CD14-positive monocyte (primary cell): Measurements from ENCODE around the gene CCDC154. TPM values are rescaled to one million over a fixed set of nuclear protein-coding genes. Genes with fewer than 3 reads are reported as not detected.
A peak's percentile ranks its signal among the peaks of the same experiment; 100 is the strongest.

Experiments
- DNase-seq, 3 donors: peaks; one replicate each; pipeline ENCODE4 v3.0.0-alpha.2; 2011 to 2022
- H2AFZ ChIP-seq: 2 replicates; pipeline ENCODE4 v1.6.0; 2012; ENCODE audit warnings: mild to moderate bottlenecking, low read depth, low read length, inconsistent platforms; ENCODE audit not compliant: insufficient read depth, poor library complexity, severe bottlenecking
- H3K27ac ChIP-seq, 2 donors: 1 replicate in 1 of 2; 2 replicates in 1 of 2; pipeline ENCODE4 v1.5.1; 2012 to 2013; ENCODE audit warnings: low read length in 2 of 2, control low read depth in 1 of 2, inconsistent platforms in 1 of 2, low read depth in 1 of 2, mild to moderate bottlenecking in 1 of 2
- H3K27me3 ChIP-seq, 2 donors: one replicate each; pipeline versions ENCODE4 v1.6.0 to v1.6.1; 2011 to 2013; ENCODE audit warnings: low read length in 2 of 2; ENCODE audit not compliant: control insufficient read depth in 2 of 2, insufficient read depth in 2 of 2
- H3K36me3 ChIP-seq, 2 donors: replicated peaks in 1 of 2; 1 replicate in 1 of 2; 2 replicates in 1 of 2; pipeline versions ENCODE4 v1.5.1 to v1.6.1; 2012 to 2013; ENCODE audit warnings: low read length in 2 of 2, control low read depth in 1 of 2, inconsistent platforms in 1 of 2, mild to moderate bottlenecking in 1 of 2; ENCODE audit not compliant: insufficient read depth in 2 of 2, control insufficient read depth in 1 of 2
- H3K4me1 ChIP-seq, 2 donors: 1 replicate in 1 of 2; 2 replicates in 1 of 2; pipeline versions ENCODE4 v1.5.1 to v1.6.1; 2012 to 2013; ENCODE audit warnings: low read length in 2 of 2, control low read depth in 1 of 2, inconsistent platforms in 1 of 2, mild to moderate bottlenecking in 1 of 2, moderate library complexity in 1 of 2; ENCODE audit not compliant: insufficient read depth in 2 of 2, control insufficient read depth in 1 of 2
- H3K4me2 ChIP-seq: replicated peaks from 2 replicates; pipeline ENCODE3; 2012; ENCODE audit warnings: low read length, moderate library complexity, mild to moderate bottlenecking; ENCODE audit not compliant: poor library complexity, severe bottlenecking; ENCODE audit errors: extremely low read depth
- H3K4me3 ChIP-seq, 3 experiments: fragments of 200-600 bp in 1 of 3; sonication (generic) in 1 of 3; replicated peaks in 1 of 3; 1 replicate in 2 of 3; 2 replicates in 1 of 3; pipeline ENCODE4 v1.5.1; 2011 to 2013; ENCODE audit warnings: low read length in 3 of 3, mild to moderate bottlenecking in 3 of 3, control low read depth in 2 of 3, low read depth in 2 of 3, inconsistent platforms in 1 of 3, moderate library complexity in 1 of 3
- H3K79me2 ChIP-seq: 2 replicates; pipeline ENCODE4 v1.6.0; 2012; ENCODE audit warnings: mild to moderate bottlenecking, control low read depth, inconsistent platforms, low read length, moderate library complexity; ENCODE audit not compliant: insufficient read depth
- H3K9ac ChIP-seq: 2 replicates; pipeline ENCODE4 v1.6.0; 2017; ENCODE audit warnings: low read length, mild to moderate bottlenecking; ENCODE audit not compliant: insufficient read depth, poor library complexity, severe bottlenecking
- H3K9me3 ChIP-seq, 2 donors: replicated peaks in 1 of 2; 1 replicate in 1 of 2; 2 replicates in 1 of 2; pipeline versions ENCODE4 v1.5.1 to v1.6.1; 2012 to 2013; ENCODE audit warnings: low read length in 2 of 2, control low read depth in 1 of 2; ENCODE audit not compliant: control insufficient read depth in 1 of 2, insufficient read depth in 1 of 2
- H4K20me1 ChIP-seq: 2 replicates; pipeline ENCODE4 v1.6.0; 2012; ENCODE audit warnings: mild to moderate bottlenecking, low read length, control low read depth, moderate library complexity; ENCODE audit not compliant: insufficient read depth
- H3K27ac Mint-ChIP-seq, 7 donors: one replicate each; pipeline ENCODE4 v1.8.0; 2020; ENCODE audit warnings: mild to moderate bottlenecking in 7 of 7, mixed read lengths in 7 of 7, moderate library complexity in 6 of 7, inconsistent platforms in 2 of 7
- H3K27me3 Mint-ChIP-seq, 3 donors: one replicate each; pipeline ENCODE4 v1.8.0; 2021 to 2022; ENCODE audit warnings: low read depth in 3 of 3, mild to moderate bottlenecking in 3 of 3, mixed read lengths in 3 of 3, moderate library complexity in 3 of 3, inconsistent platforms in 1 of 3
- H3K36me3 Mint-ChIP-seq, 2 donors: one replicate each; pipeline ENCODE4 v1.8.0; 2020; ENCODE audit warnings: mixed read lengths in 2 of 2, inconsistent platforms in 1 of 2, mild to moderate bottlenecking in 1 of 2
- H3K4me1 Mint-ChIP-seq: one replicate; pipeline ENCODE4 v1.8.0; 2020; ENCODE audit warnings: mild to moderate bottlenecking, mixed read lengths
- H3K4me3 Mint-ChIP-seq, 2 donors: one replicate each; pipeline ENCODE4 v1.8.0; 2020; ENCODE audit warnings: mild to moderate bottlenecking in 2 of 2, mixed read lengths in 2 of 2, moderate library complexity in 1 of 2
- H3K9me3 Mint-ChIP-seq, 7 donors: one replicate each; pipeline ENCODE4 v1.8.0; 2020 to 2022; ENCODE audit warnings: mixed read lengths in 7 of 7, mild to moderate bottlenecking in 6 of 7, moderate library complexity in 6 of 7, inconsistent platforms in 2 of 7
- WGBS: methylation state at CpG from one replicate; pipeline ENCODE4 v1.1.5; 2013; ENCODE audit warnings: missing lambda C conversion rate; ENCODE audit not compliant: insufficient coverage; 5-methylcytosine and 5-hydroxymethylcytosine counted together
- intact Hi-C, 2 donors: fragments of 100-400 bp; cut with micrococcal nuclease; formaldehyde crosslinking; loops; one replicate each; pipeline versions ENCODE4 v1.15.0 to v1.15.1; 2023
- polyA plus RNA-seq, 3 donors: library from polyadenylated mRNA; depleted of rRNA in 1 of 3; unstranded in 2 of 3; stranded (reverse) in 1 of 3; fragments of 300-500 nt in 2 of 3; fragments of >200 nt in 1 of 3; fragmentation: Illumina TruSeq in 2 of 3; gene quantifications; 1 replicate in 2 of 3; 2 replicates in 1 of 3; pipeline ENCODE4 v1.2.3, GENCODE V29; 2012 to 2021
- TF ChIP-seq, protein P1 (sequence below): fragments of 200-600 bp; IDR thresholded peaks from one replicate; pipeline ENCODE4 v1.8.0; 2022; ENCODE audit warnings: antibody characterized with exemption, mild to moderate bottlenecking

The CCDC154 gene
- polyA plus RNA-seq, 3 donors: 5.9 TPM; not detected in 2

DNA sequence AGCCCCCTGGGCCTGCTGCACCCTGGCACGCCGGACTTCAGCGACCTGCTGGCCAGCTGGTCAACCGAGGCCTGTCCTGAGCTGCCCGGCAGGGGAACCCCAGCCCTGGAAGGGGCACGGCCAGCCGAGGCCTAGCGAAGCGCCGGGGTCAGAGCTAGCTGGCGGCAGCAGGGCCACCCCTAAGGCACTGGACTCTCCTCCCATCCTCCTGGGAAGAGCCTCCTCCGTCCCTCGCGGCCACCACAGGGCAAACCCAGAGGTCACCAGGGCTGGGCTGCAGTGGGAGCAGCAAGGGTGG is 11.1 kb downstream of the CCDC154 start:
- Histone ChIP-seq H3K4me1 (peaks cover 5 to 20% of the 10 kb centered on the region in 2 donors), H3K9me3 (no peaks in the 10 kb centered on the region), H3K36me3 (peaks cover 0 to 4% of the 10 kb centered on the region in 2 donors), H3K27me3 (peaks cover 0 to 30% of the 10 kb centered on the region in 2 donors), H4K20me1 (no peaks in the 10 kb centered on the region), H3K79me2 (no peaks in the 10 kb centered on the region), H3K4me2 (peak overlapping the region; percentile 19), H3K27ac (no peak overlapping the region), H2AFZ (no peak overlapping the region), H3K9ac (peak overlapping the region; percentile 8), H3K4me3 (no peak overlapping the region)
- H3K4me1 Mint-ChIP-seq: peaks cover 3% of the 10 kb centered on the region
- peaks cover 0 to 2% (median 0%) of the 10 kb centered on the region in 7 donors for H3K9me3 Mint-ChIP-seq
- WGBS: 88% methylated on average over 10 of the region's 14 CpGs
- intact Hi-C loops: no loop called here
- TF ChIP-seq, protein P1, sequence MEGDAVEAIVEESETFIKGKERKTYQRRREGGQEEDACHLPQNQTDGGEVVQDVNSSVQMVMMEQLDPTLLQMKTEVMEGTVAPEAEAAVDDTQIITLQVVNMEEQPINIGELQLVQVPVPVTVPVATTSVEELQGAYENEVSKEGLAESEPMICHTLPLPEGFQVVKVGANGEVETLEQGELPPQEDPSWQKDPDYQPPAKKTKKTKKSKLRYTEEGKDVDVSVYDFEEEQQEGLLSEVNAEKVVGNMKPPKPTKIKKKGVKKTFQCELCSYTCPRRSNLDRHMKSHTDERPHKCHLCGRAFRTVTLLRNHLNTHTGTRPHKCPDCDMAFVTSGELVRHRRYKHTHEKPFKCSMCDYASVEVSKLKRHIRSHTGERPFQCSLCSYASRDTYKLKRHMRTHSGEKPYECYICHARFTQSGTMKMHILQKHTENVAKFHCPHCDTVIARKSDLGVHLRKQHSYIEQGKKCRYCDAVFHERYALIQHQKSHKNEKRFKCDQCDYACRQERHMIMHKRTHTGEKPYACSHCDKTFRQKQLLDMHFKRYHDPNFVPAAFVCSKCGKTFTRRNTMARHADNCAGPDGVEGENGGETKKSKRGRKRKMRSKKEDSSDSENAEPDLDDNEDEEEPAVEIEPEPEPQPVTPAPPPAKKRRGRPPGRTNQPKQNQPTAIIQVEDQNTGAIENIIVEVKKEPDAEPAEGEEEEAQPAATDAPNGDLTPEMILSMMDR: no peak
- no peak overlapping the region for H3K27ac Mint-ChIP-seq
- H3K27me3 Mint-ChIP-seq: peaks cover 7 to 38% (median 7%) of the 10 kb centered on the region in 3 donors
- H3K36me3 Mint-ChIP-seq: peaks cover 0 to 10% of the 10 kb centered on the region in 2 donors
- no peak for DNase-seq
- peak overlapping the region in 1 of 2 donors; percentile 30 for H3K4me3 Mint-ChIP-seq

- Histone ChIP-seq H3K4me1 (peaks cover 5 to 21% of the 10 kb centered on the region in 2 donors), H3K4me2 (peak overlapping the region; percentile 19), H3K36me3 (peaks cover 0 to 4% of the 10 kb centered on the region in 2 donors), H3K9me3 (no peaks in the 10 kb centered on the region), H3K79me2 (no peaks in the 10 kb centered on the region), H4K20me1 (no peaks in the 10 kb centered on the region), H3K4me3 (no peak overlapping the region), H3K27me3 (peaks cover 0 to 30% of the 10 kb centered on the region in 2 donors), H2AFZ (no peak overlapping the region), H3K9ac (peak overlapping the region; percentile 8), H3K27ac (no peak overlapping the region)
- H3K4me1 Mint-ChIP-seq: peaks cover 3% of the 10 kb centered on the region
- peaks cover 7 to 39% (median 7%) of the 10 kb centered on the region in 3 donors for H3K27me3 Mint-ChIP-seq
- intact Hi-C loops: no loop called here
- H3K9me3 Mint-ChIP-seq: peaks cover 0 to 2% (median 0%) of the 10 kb centered on the region in 7 donors
- TF ChIP-seq, protein P1: no peak
- H3K27ac Mint-ChIP-seq: no peak overlapping the region
- peak overlapping the region; percentile 56 to 59 for H3K4me3 Mint-ChIP-seq
- no peak for DNase-seq
- peaks cover 0 to 7% of the 10 kb centered on the region in 2 donors for H3K36me3 Mint-ChIP-seq
- WGBS: 67% methylated on average over 50 of the region's 63 CpGs
Measured at GRCh38 chr16:1432388-1433262, 11.7 kb downstream of the CCDC154 start.
